NCI-H2029 treated with DMSO at 0.1 percent for 48 hours (cell line): ENCODE measurements around the gene RAB7A.
A peak's percentile ranks its signal among the peaks of the same experiment; 100 is the strongest.

Experiments
- DNase-seq: peaks from one replicate; lab custom pipeline; 2025; lab: John Stamatoyannopoulos, UW

Gene RAB7A

DNA sequence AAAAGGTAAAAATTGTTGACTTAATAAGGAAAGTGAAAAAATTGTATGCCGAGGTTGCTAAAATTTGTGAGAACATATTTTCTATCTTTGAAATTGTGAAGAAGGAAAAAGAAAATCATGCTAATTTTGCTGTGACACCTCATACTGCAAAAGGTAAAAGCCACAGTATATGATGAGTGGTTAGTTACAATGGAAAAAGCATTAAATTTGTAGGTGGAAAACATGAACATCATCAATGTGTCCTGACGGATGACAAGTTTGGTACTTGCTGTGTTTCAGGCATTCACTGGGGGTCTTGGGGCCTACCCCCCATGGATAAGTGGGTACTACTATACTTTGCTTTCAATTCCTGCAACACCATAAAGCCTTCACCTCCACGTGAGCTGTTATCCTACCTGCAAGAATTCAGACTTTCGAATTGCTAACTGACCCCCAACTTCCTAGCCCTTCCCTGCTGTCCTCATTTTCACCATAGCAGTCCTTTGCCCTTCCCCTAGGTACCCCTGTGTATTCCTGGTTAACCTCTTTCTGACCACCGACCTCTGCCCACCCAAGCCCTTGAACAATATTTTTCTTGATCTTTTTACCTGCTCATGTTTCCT, 62.4 kb downstream of the RAB7A start:
- no peak for DNase-seq

- DNase-seq = no peak
Measured at GRCh38 chr3:128794067-128794768, 68.2 kb downstream of the RAB7A start.

- DNase-seq = peak; percentile 12
Measured at GRCh38 chr3:128794770-128795649, 69.0 kb downstream of the RAB7A start.

- no peak for DNase-seq
Measured at GRCh38 chr3:128799653-128800052, 73.7 kb downstream of the RAB7A start.

DNA sequence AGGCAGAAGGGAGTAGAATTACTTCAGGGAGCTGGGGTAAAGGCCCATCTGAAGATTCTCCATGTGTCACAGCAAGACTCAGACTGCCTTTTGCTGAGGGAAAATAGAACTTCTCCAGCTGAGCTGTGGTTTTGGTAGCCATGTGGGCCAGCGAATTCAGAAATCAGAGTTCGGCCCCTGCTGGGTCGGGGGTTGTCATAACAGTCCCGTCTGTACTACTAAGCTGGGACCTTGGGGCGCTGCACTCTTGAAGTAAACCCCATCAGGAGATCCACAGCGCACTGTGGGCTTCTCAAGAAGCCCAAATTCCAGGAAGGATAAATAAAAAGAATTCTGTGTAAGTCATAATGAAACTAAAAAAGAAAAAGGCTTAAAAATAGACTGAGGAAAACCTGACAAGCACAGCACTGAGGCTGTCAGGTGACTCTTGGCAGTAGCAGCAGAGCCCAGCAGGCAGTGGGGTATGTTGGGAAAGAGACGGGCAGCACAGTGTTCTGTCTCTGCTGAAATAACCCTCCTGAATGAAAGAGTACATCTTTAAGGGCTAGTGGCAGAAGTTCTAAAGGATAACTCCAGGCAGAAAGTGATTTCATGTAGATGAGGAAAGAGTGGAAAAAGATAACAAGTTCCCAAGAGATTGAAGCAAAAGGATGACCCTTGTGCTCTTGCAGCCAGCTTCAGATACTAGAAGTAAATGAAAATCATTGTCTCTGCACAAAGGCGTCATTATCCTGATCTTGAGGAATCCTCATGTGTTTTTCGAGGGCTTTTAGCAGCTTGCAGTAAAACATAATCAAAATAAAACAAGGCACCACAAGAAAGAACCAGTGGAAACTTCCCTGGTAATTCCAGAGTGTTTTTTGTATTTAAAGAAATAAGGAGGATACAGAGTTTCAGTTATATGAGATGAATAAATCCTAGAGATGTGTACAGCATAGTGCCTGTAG, 74.5 kb downstream of the RAB7A start:
- no peak for DNase-seq

GRCh38 chr3:128801779-128802380, 75.9 kb downstream of the RAB7A start:
- DNase-seq = no peak

GRCh38 chr3:128803307-128803706, 77.3 kb downstream of the RAB7A start:
- DNase-seq = no peak

GRCh38 chr3:128804017-128804810, 78.2 kb downstream of the RAB7A start:
- DNase-seq = peak; percentile 74

DNA sequence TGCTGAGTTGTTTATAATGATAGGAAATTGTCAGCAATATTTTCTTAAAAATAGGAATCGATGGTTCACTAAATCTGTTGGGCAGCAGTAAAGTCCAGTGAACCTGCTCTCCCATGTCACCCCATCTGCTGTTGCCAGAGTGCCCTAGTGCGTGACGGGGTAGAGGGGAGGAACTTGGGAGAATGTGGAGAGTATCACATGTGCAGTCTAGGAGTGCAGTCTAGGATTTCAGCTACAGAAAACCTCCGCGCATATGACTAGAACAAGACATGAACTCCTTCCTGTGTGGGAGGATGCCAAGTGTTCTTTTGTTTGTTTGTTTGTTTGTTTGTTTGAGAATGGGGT, 78.8 kb downstream of the RAB7A start:
- DNase-seq = peak; percentile 16

- no peak for DNase-seq
Measured at GRCh38 chr3:128805772-128806171, 79.8 kb downstream of the RAB7A start.

GRCh38 chr3:128806588-128806987, 80.6 kb downstream of the RAB7A start:
- no peak for DNase-seq

- no peak for DNase-seq
Measured at GRCh38 chr3:128807186-128807830, 81.3 kb downstream of the RAB7A start.

DNA sequence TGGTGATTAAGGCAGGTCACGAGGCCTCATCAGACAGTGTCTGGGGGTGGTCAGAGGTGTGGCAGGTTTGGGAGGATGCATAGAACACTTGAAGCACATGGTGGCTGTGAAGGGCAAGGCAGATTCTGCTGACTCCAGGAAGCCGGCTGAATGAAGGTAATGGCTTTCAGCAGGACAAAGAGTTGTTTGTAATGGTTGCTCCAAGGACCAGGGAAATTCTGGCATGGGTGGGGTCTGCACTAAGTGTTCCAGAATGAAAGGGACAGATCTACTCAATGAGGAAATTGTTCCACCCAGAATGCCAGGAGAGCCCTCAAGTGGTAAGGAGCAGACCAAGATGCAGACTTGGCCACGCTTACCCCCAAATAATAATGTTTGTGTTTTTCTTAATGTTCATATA, 82.7 kb downstream of the RAB7A start:
- no peak for DNase-seq

- DNase-seq = no peak
Measured at GRCh38 chr3:128813097-128813496, 87.1 kb downstream of the RAB7A start.

DNA sequence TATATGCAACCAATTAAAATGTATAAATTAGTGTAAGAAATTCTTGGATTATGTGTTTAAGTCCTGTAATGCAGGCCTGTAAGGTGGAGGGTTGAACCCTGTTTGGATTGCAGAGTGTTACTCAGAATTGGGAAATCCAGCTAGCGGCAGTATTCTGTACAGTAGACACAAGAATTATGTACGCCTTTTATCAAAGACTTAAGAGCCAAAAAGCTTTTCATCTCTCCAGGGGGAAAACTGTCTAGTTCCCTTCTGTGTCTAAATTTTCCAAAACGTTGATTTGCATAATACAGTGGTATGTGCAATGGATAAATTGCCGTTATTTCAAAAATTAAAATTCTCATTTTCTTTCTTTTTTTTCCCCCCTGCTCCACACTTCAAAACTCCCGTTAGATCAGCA, 88.1 kb downstream of the RAB7A start:
- no peak for DNase-seq

GRCh38 chr3:128814519-128815317, 88.7 kb downstream of the RAB7A start:
- DNase-seq = peak; percentile 96

GRCh38 chr3:128815318-128816064, 89.5 kb downstream of the RAB7A start:
- no peak for DNase-seq

DNA sequence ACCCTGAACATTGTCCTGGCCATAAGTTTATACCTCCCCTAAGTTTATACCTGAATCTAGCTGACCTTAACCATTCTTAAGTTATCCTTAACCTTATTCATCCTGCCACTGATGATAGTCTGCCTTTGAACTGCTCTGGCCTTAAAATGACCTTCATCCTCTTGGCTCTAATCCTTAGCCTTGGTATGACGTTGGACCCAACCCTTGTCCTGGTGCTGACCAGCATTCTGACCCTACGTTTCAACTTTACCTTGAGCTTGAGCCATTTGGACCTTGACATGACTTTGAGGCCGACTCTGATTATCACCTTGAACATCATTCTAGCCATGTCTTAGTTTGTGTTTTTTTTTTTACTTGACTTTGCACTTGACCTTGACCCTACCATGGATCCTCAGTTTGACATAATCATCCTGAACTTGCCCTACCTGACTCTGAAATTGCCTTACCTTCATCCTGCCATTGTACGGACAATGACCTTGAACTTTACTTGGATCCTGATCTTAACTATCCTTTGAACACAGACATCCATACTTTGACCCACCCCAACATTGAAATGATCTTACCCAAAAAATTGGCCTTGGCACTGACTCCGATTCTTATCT, 92.3 kb downstream of the RAB7A start:
- no peak for DNase-seq
